SK-N-SH (cell line): ENCODE measurements around the gene VPS4B. TPM values are rescaled to one million over a fixed set of nuclear protein-coding genes. Genes with fewer than 3 reads are reported as not detected.
A peak's percentile ranks its signal among the peaks of the same experiment; 100 is the strongest.

Experiments used
- CTCF ChIA-PET: fragments of 300-600, 350-600 bp; formaldehyde crosslinking; extraction: SDS; loops from one replicate; lab custom pipeline; 2021; lab: Yijun Ruan, JAX
- POLR2A ChIA-PET: fragments of 350-600 bp; sonication (Branson Sonifier 250); formaldehyde crosslinking; extraction: SDS; loops from one replicate; lab custom pipeline; 2020; ENCODE audit warnings: antibody characterized with exemption, inconsistent platforms; lab: Yijun Ruan, JAX
- DNase-seq: peaks from one replicate; pipeline ENCODE4 v3.0.0; 2012
- H2AFZ ChIP-seq: fragments of 200-600 bp; sonication (generic); 2 replicates; pipeline ENCODE4 v1.8.1; 2016; ENCODE audit warnings: antibody characterized with exemption, mild to moderate bottlenecking, low read depth
- H3F3A ChIP-seq: fragments of 200-600 bp; sonication (generic); replicated peaks from 2 replicates; pipeline ENCODE3; 2016; ENCODE audit warnings: antibody characterized with exemption, mild to moderate bottlenecking; ENCODE audit not compliant: insufficient read depth
- H3K27ac ChIP-seq, 2 experiments: fragments of 200-500 bp in 1 of 2; fragments of 200-600 bp in 1 of 2; sonication (Bioruptor generic) in 1 of 2; sonication (generic), shearing (Covaris generic) in 1 of 2; 2 replicates each; pipeline versions ENCODE4 v1.5.1 to v1.6.1; 2014 to 2016; ENCODE audit warnings: low read depth in 2 of 2, inconsistent platforms in 1 of 2, low read length in 1 of 2, mild to moderate bottlenecking in 1 of 2, mixed read lengths in 1 of 2
- H3K27me3 ChIP-seq: fragments of 200-600 bp; sonication (generic), shearing (Covaris generic); 2 replicates; pipeline ENCODE4 v1.6.1; 2016; ENCODE audit warnings: mixed run types; ENCODE audit not compliant: insufficient read depth
- H3K36me3 ChIP-seq, 2 experiments: fragments of 200-500 bp in 1 of 2; fragments of 200-600 bp in 1 of 2; sonication (Bioruptor generic) in 1 of 2; sonication (generic) in 1 of 2; replicated peaks in 1 of 2; 2 replicates each; pipeline versions ENCODE3 to v1.5.1; 2014 to 2016; ENCODE audit warnings: low read length in 1 of 2, mild to moderate bottlenecking in 1 of 2; ENCODE audit not compliant: insufficient read depth in 2 of 2, control insufficient read depth in 1 of 2
- H3K4me1 ChIP-seq, 2 experiments: fragments of 200-500 bp in 1 of 2; fragments of 200-600 bp in 1 of 2; sonication (Bioruptor generic) in 1 of 2; sonication (generic), shearing (Covaris generic) in 1 of 2; 2 replicates each; pipeline versions ENCODE4 v1.5.1 to v1.6.1; 2014 to 2016; ENCODE audit warnings: low read depth in 1 of 2, low read length in 1 of 2, mixed run types in 1 of 2; ENCODE audit not compliant: insufficient read depth in 2 of 2, control insufficient read depth in 1 of 2
- H3K4me2 ChIP-seq: fragments of 200-600 bp; sonication (generic), shearing (Covaris generic); 2 replicates; pipeline ENCODE4 v1.6.1; 2017; ENCODE audit warnings: mixed run types
- H3K4me3 ChIP-seq, 2 experiments: fragments of 200-500 bp in 1 of 2; fragments of 200-600 bp in 1 of 2; sonication (Bioruptor generic) in 1 of 2; sonication (generic), shearing (Covaris generic) in 1 of 2; 2 replicates each; pipeline versions ENCODE4 v1.5.1 to v1.8.1; 2014 to 2016; ENCODE audit warnings: low read depth in 2 of 2, inconsistent platforms in 1 of 2, low read length in 1 of 2, mild to moderate bottlenecking in 1 of 2, mixed read lengths in 1 of 2, moderate library complexity in 1 of 2
- H3K79me2 ChIP-seq: fragments of 200-600 bp; sonication (generic); 2 replicates; pipeline ENCODE4 v1.8.1; 2017; ENCODE audit warnings: mild to moderate bottlenecking; ENCODE audit not compliant: insufficient read depth
- H3K9ac ChIP-seq: fragments of 200-600 bp; sonication (generic); 2 replicates; pipeline ENCODE4 v1.6.1; 2017; ENCODE audit warnings: mixed run types
- H3K9me2 ChIP-seq: fragments of 200-600 bp; sonication (generic); 2 replicates; pipeline ENCODE4 v1.6.1; 2017; ENCODE audit warnings: mixed run types
- H3K9me3 ChIP-seq: fragments of 200-600 bp; sonication (generic); 2 replicates; pipeline ENCODE4 v1.6.1; 2017; ENCODE audit warnings: mixed run types, mild to moderate bottlenecking, moderate library complexity
- H4K20me1 ChIP-seq: fragments of 200-600 bp; sonication (generic); 2 replicates; pipeline ENCODE4 v1.6.1; 2017; ENCODE audit warnings: mild to moderate bottlenecking, mixed run types; ENCODE audit not compliant: insufficient read depth
- CHD2 ChIP-seq: fragments of 150-350 bp; IDR thresholded peaks from 2 replicates; pipeline ENCODE4 v1.6.1; 2018; ENCODE audit warnings: low read length; ENCODE audit not compliant: partially characterized antibody
- EZH2phosphoT487 ChIP-seq: fragments of 200-600 bp; sonication (generic); IDR thresholded peaks from 2 replicates; pipeline ENCODE4 v1.6.1; 2017; ENCODE audit warnings: low read depth, mixed run types, mild to moderate bottlenecking, antibody characterized with exemption, moderate library complexity, borderline replicate concordance
- FOSL2 ChIP-seq: IDR thresholded peaks from 2 replicates; pipeline ENCODE4 v1.4.0; 2012; ENCODE audit warnings: low read depth, mild to moderate bottlenecking, moderate library complexity, borderline replicate concordance
- GATA2 ChIP-seq: sonication (generic); formaldehyde crosslinking; IDR thresholded peaks from 2 replicates; pipeline ENCODE4 v1.5.0; 2020; ENCODE audit warnings: mild to moderate bottlenecking, missing genetic modification reagents
- JUND ChIP-seq: IDR thresholded peaks from 2 replicates; pipeline ENCODE4 v1.4.0; 2012
- MAX ChIP-seq: IDR thresholded peaks from 2 replicates; pipeline ENCODE4 v1.4.0; 2012; ENCODE audit warnings: low read depth
- MXI1 ChIP-seq: IDR thresholded peaks from 2 replicates; pipeline ENCODE4 v1.6.1; 2012; ENCODE audit warnings: mild to moderate bottlenecking, low read depth, low read length, improper control_type of control experiment
- NFIC ChIP-seq: IDR thresholded peaks from 2 replicates; pipeline ENCODE4 v1.4.0; 2012; ENCODE audit warnings: borderline replicate concordance
- NRF1 ChIP-seq: IDR thresholded peaks from 2 replicates; pipeline ENCODE4 v1.6.1; 2012; ENCODE audit warnings: low read depth, mild to moderate bottlenecking, low read length
- PBX3 ChIP-seq: IDR thresholded peaks from 2 replicates; pipeline ENCODE4; 2012
- POLR2AphosphoS5 ChIP-seq: IDR thresholded peaks from 2 replicates; pipeline ENCODE4 v1.6.1; 2012; ENCODE audit warnings: low read depth, low read length
- REST ChIP-seq: IDR thresholded peaks from 2 replicates; pipeline ENCODE4 v1.6.1; 2012; ENCODE audit warnings: mild to moderate bottlenecking, low read depth, low read length, moderate library complexity
- RFX5 ChIP-seq: IDR thresholded peaks from 2 replicates; pipeline ENCODE4 v1.6.1; 2012; ENCODE audit warnings: mild to moderate bottlenecking, improper control_type of control experiment, low read length
- RXRA ChIP-seq: IDR thresholded peaks from 2 replicates; pipeline ENCODE4 v1.4.0; 2012; ENCODE audit warnings: low read depth, mild to moderate bottlenecking, borderline replicate concordance
- TAF1 ChIP-seq: IDR thresholded peaks from 2 replicates; pipeline ENCODE4 v1.6.1; 2012; ENCODE audit warnings: low read depth, mild to moderate bottlenecking, low read length, moderate library complexity, borderline replicate concordance
- TCF12 ChIP-seq: IDR thresholded peaks from 2 replicates; pipeline ENCODE4 v1.4.0; 2012
- WGBS: methylation state at CpG from one replicate; pipeline ENCODE4 v1.1.6; 2017; ENCODE audit warnings: low lambda C conversion rate; 5-methylcytosine and 5-hydroxymethylcytosine counted together
- polyA plus RNA-seq, 3 experiments: library from polyadenylated mRNA; depleted of rRNA; stranded (reverse); fragments of >200 nt; gene quantifications; 2 replicates each; pipeline ENCODE4 v1.2.3, GENCODE V29; 2012
- TF ChIP-seq, protein P1 (sequence below): fragments of 200-600 bp; sonication (generic); IDR thresholded peaks from 2 replicates; pipeline ENCODE4 v1.6.1; 2017; ENCODE audit warnings: antibody characterized with exemption, mild to moderate bottlenecking, moderate library complexity

VPS4B gene
- polyA plus RNA-seq, 1 of the 3 experiments (the other 2 are of a cell fraction) = 15.0 TPM

DNA sequence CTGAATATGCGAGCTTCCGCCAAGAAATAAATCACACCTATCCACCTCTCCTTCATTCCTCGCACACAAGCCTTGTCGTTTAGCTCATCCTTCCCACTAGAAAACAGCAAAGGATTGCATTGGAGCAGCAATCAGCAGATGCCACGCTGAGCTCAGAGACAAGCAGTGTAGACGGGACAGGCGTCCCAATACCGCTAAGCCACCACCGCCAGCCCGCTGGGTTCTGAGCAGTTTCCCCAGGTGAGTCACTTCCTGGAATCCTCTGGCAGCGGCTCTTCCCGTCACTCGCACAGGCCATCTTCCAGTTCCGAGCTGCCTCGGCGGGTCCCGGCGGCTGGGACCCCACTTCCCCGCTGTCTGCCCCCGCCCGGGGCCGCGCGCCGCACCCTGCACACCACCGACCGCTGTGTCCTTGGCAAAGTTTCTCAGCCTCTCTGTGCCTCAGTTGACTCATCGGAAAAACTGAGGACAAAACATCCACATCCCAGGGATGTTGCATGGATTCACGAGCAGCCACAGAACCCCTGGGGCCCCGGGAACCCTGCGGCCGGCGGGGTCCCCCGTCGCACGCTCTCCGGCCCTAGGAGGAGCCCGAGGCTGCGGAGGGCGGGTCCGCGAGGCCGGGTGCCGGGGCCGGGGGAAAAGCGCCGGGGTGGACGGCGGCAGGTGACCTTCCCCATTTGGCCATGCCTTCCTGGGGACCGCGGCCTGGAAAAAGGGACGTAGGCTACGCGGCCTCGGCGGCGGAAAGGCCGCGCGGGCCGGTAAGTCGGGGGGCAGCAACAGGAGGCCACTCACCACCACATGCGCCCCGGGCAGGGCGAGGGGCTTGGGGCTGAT is 55.8 kb downstream of the VPS4B start:
- POLR2A ChIA-PET = interaction anchor here (1.0 to 1.4 kb wide), 2 partner anchors 10 to 56 kb away, joined by 3 to 8 read pairs; partner anchors contain the start of gene VPS4B
- peaks cover 10 to 13% of the 10 kb centered on the region in 2 experiments for H3K36me3 ChIP-seq
- no peaks in the 10 kb centered on the region for H3K9me2 ChIP-seq
- peaks cover 3 to 7% of the 10 kb centered on the region in 2 experiments; a peak in 3 of 4 replicates for H3K4me1 ChIP-seq
- H3F3A ChIP-seq = peaks cover 13% of the 10 kb centered on the region
- H3K4me3 ChIP-seq = peak overlapping the region; percentile 77 to 93
- H3K27me3 ChIP-seq = no peaks in the 10 kb centered on the region
- 0% methylated on average over 16 of the region's 65 CpGs for WGBS
- CTCF ChIA-PET = interaction anchor here (1.0 to 2.3 kb wide), 3 partner anchors 26 to 72 kb away, joined by 3 to 11 read pairs (median 10); no protein-coding TSS in a partner anchor
- H2AFZ ChIP-seq = peak overlapping the region; percentile 71; the same call in 1 of the 2 replicates
- H3K4me2 ChIP-seq = peak overlapping the region; percentile 94
- peaks cover 52% of the 10 kb centered on the region for H3K79me2 ChIP-seq
- no peaks in the 10 kb centered on the region for H3K9me3 ChIP-seq
- H4K20me1 ChIP-seq = peaks cover 26% of the 10 kb centered on the region
- peak overlapping the region; percentile 92 for H3K9ac ChIP-seq
- H3K27ac ChIP-seq = peak overlapping the region; percentile 83 to 97
- peak; percentile 76 for DNase-seq
- TF ChIP-seq MAX = 0 out of 2 replicates have a peak, but pooled peaks have one; percentile 45
- TF ChIP-seq MXI1 = 0 out of 2 replicates have a peak, but pooled peaks have one; percentile 19
- no peak for TF ChIP-seq GATA2
- no peak for TF ChIP-seq CHD2
- peak; percentile 45; the same call in 1 of the 2 replicates for TF ChIP-seq JUND
- no peak for TF ChIP-seq POLR2AphosphoS5
- peak; percentile 26; the same call in 1 of the 2 replicates for TF ChIP-seq TCF12
- peak; percentile 66; the same call in 1 of the 2 replicates for TF ChIP-seq FOSL2
- TF ChIP-seq EZH2phosphoT487 = no peak
- TF ChIP-seq PBX3 = 0 out of 2 replicates have a peak, but pooled peaks have one; percentile 39
- peak; percentile 50; the same call in 1 of the 2 replicates for TF ChIP-seq NFIC

DNA sequence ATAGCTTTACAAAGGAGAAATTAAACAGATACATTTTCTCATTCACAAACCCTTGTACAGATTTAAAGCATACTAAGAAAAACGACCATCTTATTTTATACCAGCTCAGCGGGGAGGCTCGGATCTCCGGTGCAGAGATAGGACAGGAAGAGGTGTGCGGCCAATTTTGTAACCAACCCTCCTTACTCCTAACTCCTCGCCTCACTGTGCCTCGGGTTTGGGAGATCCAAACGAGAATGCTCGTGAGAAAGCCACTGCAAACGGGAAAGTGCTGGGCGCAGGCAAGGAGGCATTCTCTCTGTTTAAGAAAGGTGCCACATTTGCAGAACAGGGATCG is 56.4 kb downstream of the VPS4B start:
- H3K9me3 ChIP-seq = no peaks in the 10 kb centered on the region
- H3K27me3 ChIP-seq = no peaks in the 10 kb centered on the region
- H3K79me2 ChIP-seq = peaks cover 52% of the 10 kb centered on the region
- H4K20me1 ChIP-seq = peaks cover 26% of the 10 kb centered on the region
- CTCF ChIA-PET = interaction anchor here (0.6 to 2.3 kb wide), 6 partner anchors 20 to 370 kb away, joined by 3 to 11 read pairs (median 3); no protein-coding TSS in a partner anchor
- H3K27ac ChIP-seq = peak overlapping the region; percentile 17 to 83; a peak in 3 of 4 replicates
- 2% methylated on average over 12 of the region's 12 CpGs for WGBS
- H2AFZ ChIP-seq = peak overlapping the region; percentile 71; the same call in 1 of the 2 replicates
- peaks cover 12 to 17% of the 10 kb centered on the region in 2 experiments for H3K36me3 ChIP-seq
- peak overlapping the region; percentile 92 for H3K9ac ChIP-seq
- peaks cover 13% of the 10 kb centered on the region for H3F3A ChIP-seq
- POLR2A ChIA-PET = no interaction called here
- H3K9me2 ChIP-seq = no peaks in the 10 kb centered on the region
- H3K4me3 ChIP-seq = peak overlapping the region; percentile 77 to 93
- peak; percentile 22 for DNase-seq
- peak overlapping the region; percentile 94 for H3K4me2 ChIP-seq
- H3K4me1 ChIP-seq = peaks cover 3 to 7% of the 10 kb centered on the region in 2 experiments; a peak in 3 of 4 replicates
- TF ChIP-seq POLR2AphosphoS5 = no peak
- no peak for TF ChIP-seq FOSL2
- no peak for TF ChIP-seq NFIC
- TF ChIP-seq, protein P1, sequence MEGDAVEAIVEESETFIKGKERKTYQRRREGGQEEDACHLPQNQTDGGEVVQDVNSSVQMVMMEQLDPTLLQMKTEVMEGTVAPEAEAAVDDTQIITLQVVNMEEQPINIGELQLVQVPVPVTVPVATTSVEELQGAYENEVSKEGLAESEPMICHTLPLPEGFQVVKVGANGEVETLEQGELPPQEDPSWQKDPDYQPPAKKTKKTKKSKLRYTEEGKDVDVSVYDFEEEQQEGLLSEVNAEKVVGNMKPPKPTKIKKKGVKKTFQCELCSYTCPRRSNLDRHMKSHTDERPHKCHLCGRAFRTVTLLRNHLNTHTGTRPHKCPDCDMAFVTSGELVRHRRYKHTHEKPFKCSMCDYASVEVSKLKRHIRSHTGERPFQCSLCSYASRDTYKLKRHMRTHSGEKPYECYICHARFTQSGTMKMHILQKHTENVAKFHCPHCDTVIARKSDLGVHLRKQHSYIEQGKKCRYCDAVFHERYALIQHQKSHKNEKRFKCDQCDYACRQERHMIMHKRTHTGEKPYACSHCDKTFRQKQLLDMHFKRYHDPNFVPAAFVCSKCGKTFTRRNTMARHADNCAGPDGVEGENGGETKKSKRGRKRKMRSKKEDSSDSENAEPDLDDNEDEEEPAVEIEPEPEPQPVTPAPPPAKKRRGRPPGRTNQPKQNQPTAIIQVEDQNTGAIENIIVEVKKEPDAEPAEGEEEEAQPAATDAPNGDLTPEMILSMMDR = no peak
- no peak for TF ChIP-seq RFX5
- TF ChIP-seq TAF1 = no peak
- no peak for TF ChIP-seq JUND
- no peak for TF ChIP-seq REST
- no peak for TF ChIP-seq NRF1
- TF ChIP-seq RXRA = no peak
- no peak for TF ChIP-seq MXI1
